GM21360 (cell line): Measurements from ENCODE around the gene SUMF1.
"Not testable (repeated sequence)": the region's sequence is repeated elsewhere in the genome, so short reads cannot be mapped to it uniquely, and the experiment has no call there.

Experiments used
- ATAC-seq: cut with Tn5 transposase; IDR thresholded peaks from one replicate; pipeline ENCODE4 v1.9.1; 2021; ENCODE audit warnings: mild to moderate bottlenecking, moderate library complexity; ENCODE audit not compliant: unreplicated experiment

The SUMF1 gene

GRCh38 chr3:4462369-4463040, 4.6 kb downstream of the SUMF1 start:
- no peak for ATAC-seq

GRCh38 chr3:4461468-4462090, 5.5 kb downstream of the SUMF1 start:
- ATAC-seq: no peak

DNA sequence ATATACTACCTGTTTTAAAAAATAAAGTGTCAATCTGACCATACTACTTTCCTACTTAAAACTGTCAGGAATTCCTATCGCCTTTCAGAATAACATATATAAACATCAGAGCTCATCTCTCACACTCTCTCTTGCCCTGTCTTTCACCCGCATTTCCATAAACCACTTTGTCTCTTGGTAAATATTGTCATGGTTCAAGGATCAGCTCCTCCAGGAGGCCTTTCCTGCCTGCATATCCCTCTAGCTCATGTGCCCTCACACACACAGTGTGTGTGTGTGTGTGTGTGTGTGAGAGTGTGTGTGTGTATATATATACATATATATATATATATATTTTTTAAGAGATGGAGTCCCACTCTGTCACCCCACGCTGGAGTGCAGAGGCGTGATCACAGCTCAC, 6.7 kb downstream of the SUMF1 start:
- no peak for ATAC-seq

- ATAC-seq: no peak
Observed at GRCh38 chr3:4458961-4459360, 8.1 kb downstream of the SUMF1 start.

GRCh38 chr3:4456780-4457179, 10.3 kb downstream of the SUMF1 start:
- ATAC-seq: not testable (repeated sequence)

GRCh38 chr3:4454142-4454541, 12.9 kb downstream of the SUMF1 start:
- ATAC-seq: no peak

- no peak for ATAC-seq
Observed at GRCh38 chr3:4449043-4449805, 17.8 kb downstream of the SUMF1 start.

- no peak for ATAC-seq
Observed at GRCh38 chr3:4448187-4448586, 18.9 kb downstream of the SUMF1 start.

GRCh38 chr3:4447295-4447999, 19.6 kb downstream of the SUMF1 start:
- no peak for ATAC-seq

- no peak for ATAC-seq
Observed at GRCh38 chr3:4440951-4441350, 26.1 kb downstream of the SUMF1 start.

DNA sequence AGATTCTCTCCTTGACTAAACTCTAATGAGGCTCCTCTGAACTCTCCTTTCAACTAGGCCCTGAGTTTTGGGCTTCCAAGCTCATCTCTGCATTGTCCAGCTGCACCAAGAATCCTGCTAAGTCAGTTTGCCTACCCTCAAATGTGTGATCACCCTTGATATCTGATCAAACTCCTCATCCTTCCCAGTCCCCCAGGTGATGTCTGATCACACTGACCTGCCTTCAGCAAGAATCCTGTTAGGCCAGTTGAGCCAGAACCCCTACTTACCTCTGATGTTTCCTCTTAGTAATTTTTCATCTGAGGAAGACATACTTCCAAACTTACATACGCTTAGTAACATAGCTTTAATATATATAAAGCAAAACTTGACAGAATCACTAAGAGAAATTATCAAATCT, 28.8 kb downstream of the SUMF1 start:
- no peak for ATAC-seq

DNA sequence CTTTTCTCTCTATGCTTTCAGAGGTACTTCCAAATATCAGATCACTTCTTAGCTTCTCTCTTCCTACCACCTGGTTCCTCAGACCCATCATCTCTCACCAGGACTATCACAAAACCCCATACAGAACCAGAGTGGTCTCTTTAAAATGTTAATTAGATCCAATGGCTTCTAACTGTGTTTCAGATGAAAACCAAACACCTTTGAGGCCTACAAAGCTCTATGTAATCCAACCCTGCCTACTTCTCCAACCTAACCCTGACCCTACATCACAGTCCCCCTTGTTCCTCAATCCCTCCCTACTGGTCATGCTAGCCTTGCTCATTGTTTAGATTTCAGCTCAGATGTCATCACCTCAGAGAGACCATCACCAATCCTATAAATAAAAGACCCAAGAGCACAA, 34.8 kb downstream of the SUMF1 start:
- ATAC-seq: no peak

DNA sequence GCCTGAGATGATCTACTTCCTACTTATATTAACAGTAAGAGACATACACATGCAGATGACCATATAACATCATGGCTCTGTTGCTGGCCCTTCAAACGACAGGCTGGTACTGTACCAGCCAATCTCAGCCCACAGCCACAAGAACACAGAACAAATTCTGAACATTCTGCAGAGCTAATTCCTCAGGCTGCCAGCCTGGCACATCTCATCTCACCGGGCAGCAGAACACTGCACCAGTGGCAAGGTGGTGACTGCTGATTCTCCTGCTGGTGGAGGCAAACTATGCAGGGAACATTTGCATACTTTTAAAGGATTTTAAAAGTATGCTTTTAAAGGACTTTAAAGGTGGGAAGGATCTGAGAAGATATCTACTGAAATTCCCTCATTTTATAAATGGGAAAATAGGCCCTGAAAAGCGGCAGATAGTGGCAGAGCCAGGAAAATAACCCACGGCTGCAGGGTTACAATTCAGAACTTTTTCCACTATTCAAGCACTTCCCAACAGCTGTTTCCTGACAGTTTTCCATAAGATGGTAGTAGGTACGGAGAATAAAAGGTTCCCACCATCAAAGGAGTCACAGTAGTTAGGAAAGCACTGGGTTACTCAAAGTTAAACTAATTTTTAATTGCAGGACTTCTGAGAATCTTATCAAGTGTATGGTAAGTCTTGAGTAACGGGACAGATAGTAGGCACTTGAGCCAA, 37.3 kb downstream of the SUMF1 start:
- ATAC-seq: no peak

DNA sequence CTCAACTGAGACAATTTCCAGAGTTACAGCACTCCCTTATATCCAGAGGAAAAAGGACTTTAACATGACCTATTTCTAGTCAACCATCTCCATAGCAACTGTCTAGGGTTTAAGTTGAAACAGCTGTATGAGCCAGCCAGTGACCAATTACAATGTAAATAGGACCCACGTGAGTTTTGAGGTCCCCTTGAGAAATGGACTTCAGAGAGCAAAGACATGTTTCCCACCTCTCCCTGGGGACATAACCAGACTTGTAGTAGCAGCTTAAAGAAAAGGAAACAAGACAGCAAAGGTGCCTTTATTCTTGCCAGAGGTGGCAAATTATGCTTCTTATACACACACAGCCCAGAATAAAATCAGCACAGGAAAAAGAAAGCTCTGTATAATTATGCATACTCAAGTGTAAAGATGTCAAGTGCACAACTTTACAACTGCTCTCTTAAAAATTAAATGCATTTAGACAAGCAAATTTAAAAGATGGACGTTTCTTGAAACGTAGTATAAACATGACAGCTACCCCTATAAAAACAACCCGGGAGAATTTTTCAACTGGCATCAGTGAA, 40.2 kb downstream of the SUMF1 start:
- peak; percentile 77 for ATAC-seq

- ATAC-seq: peak; percentile 7
Observed at GRCh38 chr3:4426261-4426781, 40.7 kb downstream of the SUMF1 start.

GRCh38 chr3:4425707-4426106, 41.4 kb downstream of the SUMF1 start:
- ATAC-seq: no peak

GRCh38 chr3:4425055-4425454, 42.0 kb downstream of the SUMF1 start:
- ATAC-seq: no peak

DNA sequence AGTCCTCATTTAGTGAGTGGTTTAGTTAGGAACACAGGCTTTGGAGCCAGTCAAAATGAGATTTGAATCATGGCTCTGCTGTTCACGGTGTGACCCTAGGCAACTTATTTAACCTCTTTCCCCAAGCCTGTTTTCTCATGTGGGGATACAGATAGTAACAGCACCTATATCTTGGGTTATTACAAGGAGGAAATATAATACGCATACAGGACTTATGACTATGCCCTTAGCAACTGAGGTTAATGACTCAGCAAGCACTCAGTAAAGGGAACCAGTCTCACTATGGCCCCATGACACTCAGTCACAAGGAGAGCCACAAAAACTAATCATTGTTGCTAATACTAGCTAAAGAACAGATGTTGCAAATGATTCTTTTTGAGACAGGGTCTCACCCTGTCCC, 45.9 kb downstream of the SUMF1 start:
- peak; percentile 74 for ATAC-seq

DNA sequence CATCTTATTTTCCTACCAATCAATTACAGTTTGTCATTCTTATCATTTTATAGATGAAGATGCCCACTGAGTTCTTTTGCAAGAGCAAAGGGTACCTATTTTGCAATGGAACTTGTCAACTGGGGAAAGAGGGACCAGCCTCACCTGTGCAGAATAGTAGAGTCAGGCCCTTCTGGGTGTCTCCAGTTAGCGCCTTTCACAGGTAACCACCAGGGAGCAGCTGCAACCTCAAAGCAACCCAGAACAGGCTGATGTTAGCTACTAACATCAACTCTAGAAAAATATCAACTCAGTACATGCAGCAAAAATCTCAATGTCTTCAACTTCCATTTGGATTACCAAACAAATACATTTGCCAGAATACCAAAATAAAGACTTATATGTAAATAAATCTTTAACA, 47.1 kb downstream of the SUMF1 start:
- no peak for ATAC-seq

DNA sequence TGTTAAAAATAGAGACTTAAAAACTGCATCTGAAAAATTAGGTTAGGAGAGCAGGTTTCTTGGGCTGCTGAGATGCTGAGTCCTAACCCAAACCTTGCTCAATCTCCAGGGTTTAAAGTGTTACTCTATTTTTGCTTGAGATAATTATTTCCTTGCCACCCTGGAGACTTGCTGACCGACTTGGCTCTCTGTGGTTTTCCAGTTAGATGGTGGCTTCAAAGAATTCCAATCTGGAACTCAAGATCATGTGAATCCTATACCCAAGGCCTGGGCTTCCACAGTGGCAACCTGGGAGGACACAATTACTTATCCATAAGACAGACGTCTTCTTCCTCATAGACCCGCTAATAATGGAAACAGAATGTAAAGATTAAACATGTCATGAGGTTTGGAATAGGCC, 47.7 kb downstream of the SUMF1 start:
- ATAC-seq: no peak
